ENCODE data around the gene MBOAT1. TPM values are rescaled to one million over a fixed set of nuclear protein-coding genes. Genes with fewer than 3 reads are reported as not detected.

The MBOAT1 gene
- total RNA-seq, 8 experiments from 2014 or later = 0.46 to 3.6 (median 1.4) TPM

- Histone ChIP-seq H3K4me1 (replicated peaks in 1 of 2) (no peaks in the 10 kb centered on the region), H3K4me3 (no peak overlapping the region), H3K27ac (no peak overlapping the region)
- no peak for ATAC-seq (replicated peaks in 6 of 8)
- WGBS, 10 experiments = 60 to 100% (median 92%) methylated on average over 1 to 4 of the region's 4 CpGs; no CpG with 5 or more reads in 4 of the 10 experiments
- in situ Hi-C loops (cut with MboI; ENCODE audit: low pct_unique_long_range_greater_than_20kb in 2 of 9, low sequenced_read_pairs in 9 of 9, unreplicated experiment in 9 of 9) = no loop called here
Observed at GRCh38 chr6:20204512-20204894, 7.8 kb downstream of the MBOAT1 start.

DNA sequence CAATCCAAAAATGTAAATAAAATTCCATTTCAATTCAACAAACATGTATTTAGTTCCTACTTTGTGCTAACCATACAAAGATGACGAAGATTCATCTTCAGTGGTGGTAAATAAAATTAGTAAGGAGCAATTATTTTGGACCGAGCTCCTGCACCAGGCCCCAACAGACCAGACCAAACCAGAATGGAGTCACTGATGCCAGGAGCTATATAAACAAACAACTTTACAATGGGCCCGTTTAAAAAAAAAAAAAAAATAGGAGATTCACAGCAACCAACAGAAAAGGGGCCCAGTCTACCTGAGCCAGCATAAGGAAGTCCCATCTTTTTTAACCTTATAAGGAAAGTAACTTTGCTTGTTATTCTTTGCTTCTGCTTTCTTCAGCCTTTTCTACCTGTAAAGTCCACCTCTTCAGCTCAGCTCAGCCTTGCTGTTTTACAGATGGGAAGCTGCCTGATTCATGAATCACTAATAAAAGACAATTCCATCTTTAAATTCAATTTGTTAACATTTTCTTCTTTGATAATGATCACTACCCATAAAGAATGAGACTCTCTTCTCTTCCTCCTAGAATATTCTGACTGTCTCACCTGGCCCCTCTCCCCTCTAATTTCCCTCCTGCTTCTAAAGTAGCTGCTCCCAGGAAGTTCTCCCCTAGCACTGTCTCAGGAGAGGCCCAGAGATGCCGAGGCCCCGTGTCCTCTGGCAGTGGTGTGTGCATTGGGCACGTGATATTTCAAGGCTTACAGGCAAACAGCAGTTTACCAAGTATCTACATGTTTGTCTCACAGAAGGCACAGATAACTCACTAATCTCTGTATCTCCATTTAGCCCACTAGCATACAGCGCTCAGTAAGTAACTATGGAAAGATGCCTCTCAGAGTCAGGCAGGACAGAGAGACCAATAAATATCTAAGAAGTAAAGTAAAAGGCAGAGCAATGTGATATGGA is 8.4 kb downstream of the MBOAT1 start:
- Histone ChIP-seq H3K4me3 (no peak overlapping the region), H3K4me1 (replicated peaks in 1 of 2) (no peaks in the 10 kb centered on the region), H3K27ac (no peak overlapping the region)
- 46 to 100% (median 73%) methylated on average over 1 to 7 of the region's 7 CpGs; no CpG with 5 or more reads in 1 of the 10 experiments for WGBS, 10 experiments
- ATAC-seq (replicated peaks in 6 of 8) = peak in 1 of 8 experiments; percentile 36
- in situ Hi-C loops (cut with MboI; ENCODE audit: low pct_unique_long_range_greater_than_20kb in 2 of 9, low sequenced_read_pairs in 9 of 9, unreplicated experiment in 9 of 9) = no loop called here

- peak in 1 of 8 experiments; percentile 54 for ATAC-seq (replicated peaks in 6 of 8)
- in situ Hi-C loops (cut with MboI; ENCODE audit: low pct_unique_long_range_greater_than_20kb in 2 of 9, low sequenced_read_pairs in 9 of 9, unreplicated experiment in 9 of 9) = no loop called here
- H3K4me1 ChIP-seq (replicated peaks in 1 of 2) = no peaks in the 10 kb centered on the region
- no peak overlapping the region for H3K4me3 ChIP-seq
- H3K27ac ChIP-seq = no peak overlapping the region
- WGBS, 10 experiments = 41 to 100% (median 86%) methylated on average over 1 to 3 of the region's 3 CpGs
Observed at GRCh38 chr6:20202699-20203302, 9.5 kb downstream of the MBOAT1 start.

DNA sequence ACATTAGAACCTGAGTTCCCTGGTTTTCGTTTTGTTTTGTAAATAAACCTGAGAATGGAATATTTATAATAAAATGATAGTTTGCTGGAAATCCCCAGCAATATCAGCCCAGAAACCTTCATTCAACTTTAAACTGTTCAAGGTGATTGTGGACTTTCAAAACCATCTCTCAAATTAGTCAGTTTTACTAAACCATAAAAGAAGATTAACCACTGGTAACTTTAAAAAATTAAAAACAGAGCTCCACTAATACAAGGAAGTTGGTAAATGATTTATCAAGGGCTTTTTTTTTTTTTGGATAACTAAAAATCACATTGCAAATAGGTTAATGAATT is 10.0 kb downstream of the MBOAT1 start:
- 0 to 89% (median 22%) methylated on average over 1 of the region's 1 CpG; no CpG with 5 or more reads in 1 of the 10 experiments for WGBS, 10 experiments
- H3K4me1 ChIP-seq (replicated peaks in 1 of 2) = no peaks in the 10 kb centered on the region
- H3K27ac ChIP-seq = no peak overlapping the region
- ATAC-seq (replicated peaks in 6 of 8) = no peak
- in situ Hi-C loops (cut with MboI; ENCODE audit: low pct_unique_long_range_greater_than_20kb in 2 of 9, low sequenced_read_pairs in 9 of 9, unreplicated experiment in 9 of 9) = no loop called here
- H3K4me3 ChIP-seq = no peak overlapping the region

DNA sequence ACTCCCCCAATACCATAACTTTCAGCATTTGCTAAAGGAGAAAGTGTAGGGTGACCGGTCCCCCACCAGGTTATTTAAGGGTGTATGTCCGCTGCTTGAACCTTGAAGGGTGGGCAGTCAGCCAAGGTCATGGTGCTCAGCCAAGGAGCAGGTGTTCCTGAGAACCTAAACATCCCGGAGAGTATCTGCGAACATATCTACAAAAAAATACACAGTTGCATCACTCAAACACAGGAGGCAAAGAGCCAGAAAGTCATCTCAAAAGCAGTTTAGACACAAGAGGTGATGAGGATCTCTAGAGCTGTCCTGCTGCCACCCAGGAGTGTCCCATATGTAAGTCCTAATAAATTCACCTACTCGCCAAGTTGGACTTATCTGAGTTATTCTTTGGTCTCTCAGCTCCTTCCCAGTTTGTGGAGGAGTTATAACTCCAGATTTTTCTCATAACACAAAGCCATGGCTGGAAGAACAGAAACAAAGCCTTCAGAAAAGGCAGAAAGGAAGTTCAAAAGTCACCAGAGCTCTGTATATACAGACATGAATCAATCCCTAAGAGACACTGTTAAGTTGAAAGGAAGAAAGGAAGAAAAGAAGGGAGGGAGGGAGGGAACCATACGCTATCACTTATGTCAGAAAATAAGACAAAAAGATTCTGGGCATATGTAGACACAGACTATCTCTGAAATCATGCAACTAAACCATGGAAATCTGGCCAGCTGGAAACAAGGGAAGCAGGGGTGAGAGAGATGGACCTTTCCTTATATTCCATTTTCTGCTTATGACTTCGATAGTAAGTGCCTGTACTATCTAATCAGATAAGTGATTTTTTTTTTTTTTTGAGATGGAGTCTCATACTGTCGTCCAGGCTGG is 11.3 kb downstream of the MBOAT1 start:
- no peak overlapping the region for H3K4me3 ChIP-seq
- no peaks in the 10 kb centered on the region for H3K4me1 ChIP-seq (replicated peaks in 1 of 2)
- H3K27ac ChIP-seq = no peak overlapping the region
- peak in 1 of 8 experiments; percentile 11 for ATAC-seq (replicated peaks in 6 of 8)
- 20 to 94% (median 78%) methylated on average over 1 to 7 of the region's 8 CpGs for WGBS, 10 experiments
- in situ Hi-C loops (cut with MboI; ENCODE audit: low pct_unique_long_range_greater_than_20kb in 2 of 9, low sequenced_read_pairs in 9 of 9, unreplicated experiment in 9 of 9) = no loop called here

GRCh38 chr6:20198775-20199174 is 13.5 kb downstream of the MBOAT1 start:
- ATAC-seq (replicated peaks in 6 of 8) = no peak
- no peak overlapping the region for H3K27ac ChIP-seq
- H3K4me1 ChIP-seq (replicated peaks in 1 of 2) = no peaks in the 10 kb centered on the region
- whole genome bisulfite sequencing, 10 experiments = 28 to 100% (median 57%) methylated on average over 2 to 6 of the region's 6 CpGs
- in situ Hi-C loops (cut with MboI; ENCODE audit: low pct_unique_long_range_greater_than_20kb in 2 of 9, low sequenced_read_pairs in 9 of 9, unreplicated experiment in 9 of 9) = no loop called here
- H3K4me3 ChIP-seq = no peak overlapping the region

- no peak for ATAC-seq (replicated peaks in 6 of 8)
- H3K4me1 ChIP-seq (replicated peaks in 1 of 2) = no peaks in the 10 kb centered on the region
- in situ Hi-C loops (cut with MboI; ENCODE audit: low pct_unique_long_range_greater_than_20kb in 2 of 9, low sequenced_read_pairs in 9 of 9, unreplicated experiment in 9 of 9) = no loop called here
- no peak overlapping the region for H3K4me3 ChIP-seq
- 66 to 98% (median 92%) methylated on average over 1 to 6 of the region's 6 CpGs; no CpG with 5 or more reads in 1 of the 10 experiments for WGBS, 10 experiments
- H3K27ac ChIP-seq = no peak overlapping the region
Observed at GRCh38 chr6:20198156-20198774, 14.0 kb downstream of the MBOAT1 start.

- H3K27ac ChIP-seq = no peak overlapping the region
- in situ Hi-C loops (cut with MboI; ENCODE audit: low pct_unique_long_range_greater_than_20kb in 2 of 9, low sequenced_read_pairs in 9 of 9, unreplicated experiment in 9 of 9) = no loop called here
- ATAC-seq (replicated peaks in 6 of 8) = no peak
- no peaks in the 10 kb centered on the region for H3K4me1 ChIP-seq (replicated peaks in 1 of 2)
- no peak overlapping the region for H3K4me3 ChIP-seq
- 0 to 100% (median 67%) methylated on average over 1 to 3 of the region's 3 CpGs; no CpG with 5 or more reads in 1 of the 10 experiments for WGBS, 10 experiments
Observed at GRCh38 chr6:20197251-20197650, 15.0 kb downstream of the MBOAT1 start.

GRCh38 chr6:20192625-20193024 is 19.6 kb downstream of the MBOAT1 start:
- WGBS, 10 experiments = 70 to 100% (median 92%) methylated on average over 1 to 4 of the region's 4 CpGs; no CpG with 5 or more reads in 3 of the 10 experiments
- ATAC-seq (replicated peaks in 6 of 8) = no peak
- in situ Hi-C loops (cut with MboI; ENCODE audit: low pct_unique_long_range_greater_than_20kb in 2 of 9, low sequenced_read_pairs in 9 of 9, unreplicated experiment in 9 of 9) = no loop called here

DNA sequence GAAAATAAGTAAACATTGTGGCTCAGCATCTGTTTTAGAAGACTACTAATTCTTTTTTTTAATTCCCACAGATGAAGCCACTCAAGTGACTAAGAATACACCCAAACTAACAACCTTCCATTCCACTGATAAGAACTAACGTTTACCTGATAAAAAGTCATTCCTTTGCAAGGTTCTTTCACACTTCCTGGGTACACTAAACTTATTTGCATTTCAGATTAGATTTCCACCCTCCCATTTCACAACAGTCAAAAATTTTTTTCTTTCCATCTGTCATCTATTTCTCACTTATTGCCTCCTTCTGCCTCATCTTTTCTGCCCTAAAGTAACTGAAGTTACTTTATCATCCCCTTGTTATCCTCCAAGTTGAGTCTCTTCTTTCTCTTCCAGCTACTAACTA is 20.3 kb downstream of the MBOAT1 start:
- in situ Hi-C loops (cut with MboI; ENCODE audit: low pct_unique_long_range_greater_than_20kb in 2 of 9, low sequenced_read_pairs in 9 of 9, unreplicated experiment in 9 of 9) = no loop called here
- WGBS, 10 experiments = 44 to 100% (median 88%) methylated on average over 1 of the region's 1 CpG
- ATAC-seq (replicated peaks in 6 of 8) = no peak
- H3K4me3 ChIP-seq = no peak overlapping the region
- H3K4me1 ChIP-seq (replicated peaks in 1 of 2) = no peaks in the 10 kb centered on the region
- no peak overlapping the region for H3K27ac ChIP-seq

More at GRCh38 chr6:20192625-20193024, 19.6 kb downstream of the MBOAT1 start:
- no peak overlapping the region for H3K27ac ChIP-seq
- no peaks in the 10 kb centered on the region for H3K4me1 ChIP-seq (replicated peaks in 1 of 2)
- H3K4me3 ChIP-seq = no peak overlapping the region

- in situ Hi-C loops (cut with MboI; ENCODE audit: low pct_unique_long_range_greater_than_20kb in 2 of 9, low sequenced_read_pairs in 9 of 9, unreplicated experiment in 9 of 9) = no loop called here
- Histone ChIP-seq H3K4me3 (no peak overlapping the region), H3K27ac (no peak overlapping the region), H3K4me1 (replicated peaks in 1 of 2) (no peaks in the 10 kb centered on the region)
- no peak for ATAC-seq (replicated peaks in 6 of 8)
Observed at GRCh38 chr6:20188630-20189075, 23.6 kb downstream of the MBOAT1 start.

GRCh38 chr6:20186981-20187380 is 25.3 kb downstream of the MBOAT1 start:
- in situ Hi-C loops (cut with MboI; ENCODE audit: low pct_unique_long_range_greater_than_20kb in 2 of 9, low sequenced_read_pairs in 9 of 9, unreplicated experiment in 9 of 9) = no loop called here

More at GRCh38 chr6:20186981-20187380, 25.3 kb downstream of the MBOAT1 start:
- no peak overlapping the region for H3K4me3 ChIP-seq
- H3K27ac ChIP-seq = no peak overlapping the region
- no peak for ATAC-seq (replicated peaks in 6 of 8)
- WGBS, 10 experiments = 12 to 100% (median 67%) methylated on average over 1 to 5 of the region's 5 CpGs; no CpG with 5 or more reads in 1 of the 10 experiments
- no peaks in the 10 kb centered on the region for H3K4me1 ChIP-seq (replicated peaks in 1 of 2)

All from motor neuron (in vitro differentiated cells).